ENCODE data around the gene CLEC2B.

DNA sequence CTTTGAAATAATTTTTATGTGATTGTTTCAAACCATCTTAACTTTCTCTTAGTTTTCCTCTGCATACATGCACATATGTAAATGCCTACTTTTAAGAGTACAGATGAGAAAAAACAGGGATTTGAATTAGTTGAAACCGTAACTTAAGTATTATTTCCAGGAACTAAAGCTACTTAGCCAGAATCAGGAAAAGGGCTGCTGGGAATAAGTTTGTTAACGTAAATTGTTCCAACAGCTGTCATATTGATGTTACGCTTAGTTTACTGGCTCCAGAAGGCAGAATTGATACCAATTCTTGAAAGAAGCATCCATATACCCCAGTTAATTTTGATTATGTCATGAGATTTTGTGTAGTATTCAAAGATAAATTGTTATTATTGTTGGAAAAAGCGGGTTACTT lies 59.8 kb downstream of the CLEC2B start:
- TF ChIP-seq, protein P1, sequence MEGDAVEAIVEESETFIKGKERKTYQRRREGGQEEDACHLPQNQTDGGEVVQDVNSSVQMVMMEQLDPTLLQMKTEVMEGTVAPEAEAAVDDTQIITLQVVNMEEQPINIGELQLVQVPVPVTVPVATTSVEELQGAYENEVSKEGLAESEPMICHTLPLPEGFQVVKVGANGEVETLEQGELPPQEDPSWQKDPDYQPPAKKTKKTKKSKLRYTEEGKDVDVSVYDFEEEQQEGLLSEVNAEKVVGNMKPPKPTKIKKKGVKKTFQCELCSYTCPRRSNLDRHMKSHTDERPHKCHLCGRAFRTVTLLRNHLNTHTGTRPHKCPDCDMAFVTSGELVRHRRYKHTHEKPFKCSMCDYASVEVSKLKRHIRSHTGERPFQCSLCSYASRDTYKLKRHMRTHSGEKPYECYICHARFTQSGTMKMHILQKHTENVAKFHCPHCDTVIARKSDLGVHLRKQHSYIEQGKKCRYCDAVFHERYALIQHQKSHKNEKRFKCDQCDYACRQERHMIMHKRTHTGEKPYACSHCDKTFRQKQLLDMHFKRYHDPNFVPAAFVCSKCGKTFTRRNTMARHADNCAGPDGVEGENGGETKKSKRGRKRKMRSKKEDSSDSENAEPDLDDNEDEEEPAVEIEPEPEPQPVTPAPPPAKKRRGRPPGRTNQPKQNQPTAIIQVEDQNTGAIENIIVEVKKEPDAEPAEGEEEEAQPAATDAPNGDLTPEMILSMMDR (IDR thresholded peaks at IDR 0.05): no peak
- TF ChIP-seq, protein P2, sequence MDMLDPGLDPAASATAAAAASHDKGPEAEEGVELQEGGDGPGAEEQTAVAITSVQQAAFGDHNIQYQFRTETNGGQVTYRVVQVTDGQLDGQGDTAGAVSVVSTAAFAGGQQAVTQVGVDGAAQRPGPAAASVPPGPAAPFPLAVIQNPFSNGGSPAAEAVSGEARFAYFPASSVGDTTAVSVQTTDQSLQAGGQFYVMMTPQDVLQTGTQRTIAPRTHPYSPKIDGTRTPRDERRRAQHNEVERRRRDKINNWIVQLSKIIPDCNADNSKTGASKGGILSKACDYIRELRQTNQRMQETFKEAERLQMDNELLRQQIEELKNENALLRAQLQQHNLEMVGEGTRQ (IDR thresholded peaks at IDR 0.05; ENCODE audit: borderline replicate concordance, low read depth, low read length): no peak
- TF ChIP-seq NRF1 (IDR thresholded peaks at IDR 0.05; ENCODE audit: low read depth, low read length) (no peak), RAD21 (IDR thresholded peaks at IDR 0.05; ENCODE audit: low read length) (no peak), EP300 (IDR thresholded peaks at IDR 0.05; ENCODE audit: borderline replicate concordance in 1 of 2, low read depth in 1 of 2, low read length in 1 of 2) (no peak), EZH2phosphoT487 (IDR thresholded peaks at IDR 0.05; ENCODE audit: borderline replicate concordance, low read depth) (no peak)

Measured in SK-N-SH (cell line).